Measurements from ENCODE around the gene GPC6.

DNA sequence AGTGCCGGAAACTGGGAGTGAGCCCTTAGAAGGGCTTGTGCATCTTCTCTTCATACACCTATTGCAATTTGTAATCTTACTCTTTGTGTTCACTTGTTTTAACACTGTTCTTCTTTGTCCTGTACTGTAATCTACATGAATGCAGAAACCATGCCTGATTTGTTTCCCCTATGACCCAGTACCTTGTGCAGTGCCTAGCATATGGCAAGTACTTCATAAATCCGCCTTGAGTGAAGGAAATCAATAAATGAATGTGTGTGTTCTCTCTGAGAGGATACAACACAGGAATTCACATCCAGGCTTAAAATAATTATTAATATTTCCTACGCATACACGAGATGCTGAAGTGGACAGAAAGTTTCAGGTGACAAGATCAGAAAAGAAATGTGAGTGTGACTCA is 172.6 kb downstream of the GPC6 start:
- TF ChIP-seq, protein P1, sequence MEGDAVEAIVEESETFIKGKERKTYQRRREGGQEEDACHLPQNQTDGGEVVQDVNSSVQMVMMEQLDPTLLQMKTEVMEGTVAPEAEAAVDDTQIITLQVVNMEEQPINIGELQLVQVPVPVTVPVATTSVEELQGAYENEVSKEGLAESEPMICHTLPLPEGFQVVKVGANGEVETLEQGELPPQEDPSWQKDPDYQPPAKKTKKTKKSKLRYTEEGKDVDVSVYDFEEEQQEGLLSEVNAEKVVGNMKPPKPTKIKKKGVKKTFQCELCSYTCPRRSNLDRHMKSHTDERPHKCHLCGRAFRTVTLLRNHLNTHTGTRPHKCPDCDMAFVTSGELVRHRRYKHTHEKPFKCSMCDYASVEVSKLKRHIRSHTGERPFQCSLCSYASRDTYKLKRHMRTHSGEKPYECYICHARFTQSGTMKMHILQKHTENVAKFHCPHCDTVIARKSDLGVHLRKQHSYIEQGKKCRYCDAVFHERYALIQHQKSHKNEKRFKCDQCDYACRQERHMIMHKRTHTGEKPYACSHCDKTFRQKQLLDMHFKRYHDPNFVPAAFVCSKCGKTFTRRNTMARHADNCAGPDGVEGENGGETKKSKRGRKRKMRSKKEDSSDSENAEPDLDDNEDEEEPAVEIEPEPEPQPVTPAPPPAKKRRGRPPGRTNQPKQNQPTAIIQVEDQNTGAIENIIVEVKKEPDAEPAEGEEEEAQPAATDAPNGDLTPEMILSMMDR (conservative IDR thresholded peaks at IDR 0.05) = no peak
- no peak for TF ChIP-seq EZH2 (IDR thresholded peaks at IDR 0.05; ENCODE audit: low read depth)
